ENCODE results near the gene APIP.

Gene APIP

GRCh38 chr11:34886609-34887008, 29.6 kb downstream of the APIP start:
- DNase-seq, result no peak

- DNase-seq, result no peak
Measured at GRCh38 chr11:34881900-34882299, 34.3 kb downstream of the APIP start.

- no peak for DNase-seq
Measured at GRCh38 chr11:34877375-34877975, 38.7 kb downstream of the APIP start.

- no peak for DNase-seq
Measured at GRCh38 chr11:34874202-34874601, 42.0 kb downstream of the APIP start.

- DNase-seq, result no peak
Measured at GRCh38 chr11:34870548-34871196, 45.5 kb downstream of the APIP start.

- no peak for DNase-seq
Measured at GRCh38 chr11:34869425-34869824, 46.8 kb downstream of the APIP start.

GRCh38 chr11:34866375-34866774, 49.8 kb downstream of the APIP start:
- no peak for DNase-seq

- no peak for DNase-seq
Measured at GRCh38 chr11:34865261-34865660, 50.9 kb downstream of the APIP start.

GRCh38 chr11:34864424-34864823, 51.8 kb downstream of the APIP start:
- no peak for DNase-seq

GRCh38 chr11:34863048-34863447, 53.1 kb downstream of the APIP start:
- DNase-seq, result no peak

- DNase-seq, result no peak
Measured at GRCh38 chr11:34860518-34860917, 55.7 kb downstream of the APIP start.

GRCh38 chr11:34860034-34860433, 56.1 kb downstream of the APIP start:
- DNase-seq, result no peak

GRCh38 chr11:34859496-34859895, 56.7 kb downstream of the APIP start:
- DNase-seq, result peak; percentile 40

GRCh38 chr11:34857463-34857862, 58.7 kb downstream of the APIP start:
- no peak for DNase-seq

- DNase-seq, result no peak
Measured at GRCh38 chr11:34856251-34856650, 59.9 kb downstream of the APIP start.

- DNase-seq, result no peak
Measured at GRCh38 chr11:34855754-34856095, 60.5 kb downstream of the APIP start.

GRCh38 chr11:34855021-34855753, 61.0 kb downstream of the APIP start:
- DNase-seq, result no peak

GRCh38 chr11:34851916-34852315, 64.3 kb downstream of the APIP start:
- no peak for DNase-seq

GRCh38 chr11:34850334-34850733, 65.8 kb downstream of the APIP start:
- DNase-seq, result no peak

GRCh38 chr11:34846467-34846866, 69.7 kb downstream of the APIP start:
- DNase-seq, result no peak

GRCh38 chr11:34844463-34845112, 71.6 kb downstream of the APIP start:
- no peak for DNase-seq

GRCh38 chr11:34843271-34843670, 72.9 kb downstream of the APIP start:
- DNase-seq, result no peak

GRCh38 chr11:34840736-34841386, 75.3 kb downstream of the APIP start:
- no peak for DNase-seq
